ENCODE data around the gene KRTAP6-3.

Gene KRTAP6-3

GRCh38 chr21:30625449-30626165 is 33.4 kb downstream of the KRTAP6-3 start:
- DNase-seq (ENCODE audit: low read depth, low spot score) = no peak

GRCh38 chr21:30628109-30628508 is 35.9 kb downstream of the KRTAP6-3 start:
- no peak for DNase-seq (ENCODE audit: low read depth, low spot score)

- no peak for DNase-seq (ENCODE audit: low read depth, low spot score)
Observed at GRCh38 chr21:30629200-30629599, 37.0 kb downstream of the KRTAP6-3 start.

GRCh38 chr21:30634906-30635305 is 42.7 kb downstream of the KRTAP6-3 start, which contains the start of gene KRTAP20-2:
Gene KRTAP20-2, plus strand, starts transcription at chr21:30635206. Its CDS starts 58 bp downstream, at chr21:30635264.
- no peak for DNase-seq (ENCODE audit: low read depth, low spot score)

GRCh38 chr21:30638686-30639085 is 46.4 kb downstream of the KRTAP6-3 start:
- no peak for DNase-seq (ENCODE audit: low read depth, low spot score)

GRCh38 chr21:30642564-30642963 is 50.3 kb downstream of the KRTAP6-3 start, which contains the start of gene KRTAP20-3:
Gene KRTAP20-3, plus strand, starts transcription at chr21:30642864.
- DNase-seq (ENCODE audit: low read depth, low spot score) = no peak
